Stimulated activated CD4-positive, alpha-beta T cell treated with anti-CD3 and anti-CD28 coated beads, Interleukin-12 subunit alpha, Interleukin-12 subunit beta, amount 100 ng/mL, for 4 hours (primary cell): Measurements from ENCODE around the gene RRP1B.
"Not testable (repeated sequence)": the region's sequence is repeated elsewhere in the genome, so short reads cannot be mapped to it uniquely, and the experiment has no call there.

Source experiments
- DNase-seq: peaks from one replicate; pipeline ENCODE4 v3.0.0-alpha.2; 2020

Gene RRP1B

GRCh38 chr21:43659136-43660000 lies at the start of gene RRP1B, which contains the start of gene HSF2BP:
RRP1B (plus strand) TSS chr21:43659560; CDS start chr21:43659665, 105 bp downstream.
HSF2BP (minus strand) TSS chr21:43659488; CDS start chr21:43658096, 1,392 bp downstream.
- DNase-seq: peak; percentile 78

- no peak for DNase-seq
These were observed 47.6 kb upstream of the RRP1B start for GRCh38 chr21:43611598-43612369.

GRCh38 chr21:43613755-43614638 lies 45.4 kb upstream of the RRP1B start:
- no peak for DNase-seq

GRCh38 chr21:43614839-43615238 lies 44.5 kb upstream of the RRP1B start:
- no peak for DNase-seq

- DNase-seq: not testable (repeated sequence)
These were observed 42.5 kb upstream of the RRP1B start for GRCh38 chr21:43616861-43617260.

- DNase-seq: no peak
These were observed 40.4 kb upstream of the RRP1B start for GRCh38 chr21:43618940-43619339.

- DNase-seq: no peak
These were observed 40.0 kb upstream of the RRP1B start for GRCh38 chr21:43619344-43619743.

- no peak for DNase-seq
These were observed 39.5 kb upstream of the RRP1B start for GRCh38 chr21:43619856-43620255.

GRCh38 chr21:43622796-43623195 lies 36.6 kb upstream of the RRP1B start:
- no peak for DNase-seq

- DNase-seq: no peak
These were observed 35.8 kb upstream of the RRP1B start for GRCh38 chr21:43623588-43623987.

GRCh38 chr21:43624339-43624738 lies 35.0 kb upstream of the RRP1B start:
- DNase-seq: no peak

GRCh38 chr21:43626390-43626789 lies 33.0 kb upstream of the RRP1B start:
- DNase-seq: no peak

GRCh38 chr21:43627527-43627926 lies 31.8 kb upstream of the RRP1B start:
- DNase-seq: no peak

- no peak for DNase-seq
These were observed 27.8 kb upstream of the RRP1B start for GRCh38 chr21:43631411-43632107.

GRCh38 chr21:43632373-43632905 lies 26.9 kb upstream of the RRP1B start:
- no peak for DNase-seq

GRCh38 chr21:43634618-43635017 lies 24.7 kb upstream of the RRP1B start:
- DNase-seq: no peak

GRCh38 chr21:43635436-43635835 lies 23.9 kb upstream of the RRP1B start:
- no peak for DNase-seq

- DNase-seq: no peak
These were observed 21.7 kb upstream of the RRP1B start for GRCh38 chr21:43637530-43638158.

- no peak for DNase-seq
These were observed 19.6 kb upstream of the RRP1B start for GRCh38 chr21:43639470-43640353.

- DNase-seq: no peak
These were observed 19.0 kb upstream of the RRP1B start for GRCh38 chr21:43640400-43640799.
